SU-DHL-6 (cell line): ENCODE results near the gene LRRC7.

Experiments used
- CTCF ChIP-seq: fragments of 200-600 bp; sonication (generic); IDR thresholded peaks from one replicate; pipeline ENCODE4 v1.5.1; 2017; ENCODE audit warnings: antibody characterized with exemption, mild to moderate bottlenecking, low read length, moderate library complexity; ENCODE audit not compliant: insufficient read depth, poor library complexity, severe bottlenecking
- EZH2phosphoT487 ChIP-seq: fragments of 200-600 bp; sonication (generic), shearing (Covaris generic); conservative IDR thresholded peaks from 2 replicates; pipeline ENCODE4 v1.6.1; 2018; ENCODE audit warnings: mild to moderate bottlenecking, antibody characterized with exemption, low read length, moderate library complexity, mixed read lengths

DNA sequence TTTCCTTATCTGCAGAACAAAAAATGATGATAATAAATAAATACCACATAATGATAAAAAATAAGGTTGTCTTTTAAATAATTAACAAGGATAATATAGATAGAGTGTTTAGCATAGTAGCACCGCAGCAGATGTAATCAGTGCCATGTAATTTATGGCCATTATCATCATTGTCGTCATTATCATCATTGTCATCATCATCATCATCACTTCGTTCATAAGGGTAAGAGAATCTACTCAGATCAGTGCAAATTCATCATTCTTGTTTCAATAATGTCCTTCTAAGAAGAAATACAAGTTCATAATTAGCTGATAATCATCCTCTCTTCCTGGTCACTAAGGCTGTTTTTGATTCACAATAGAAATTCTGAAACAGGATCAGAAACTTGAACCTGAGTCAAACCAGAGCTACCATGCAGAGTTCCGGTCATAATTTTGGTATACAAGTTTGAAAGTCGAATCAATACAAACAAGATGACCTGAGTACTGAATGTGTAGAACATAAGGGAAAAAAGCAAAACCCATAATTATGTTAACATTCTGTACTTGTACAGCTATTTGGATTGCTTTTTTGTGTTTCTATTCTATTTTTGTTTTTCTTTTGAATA lies 465.6 kb downstream of the LRRC7 start:
- TF ChIP-seq CTCF (no peak), EZH2phosphoT487 (no peak)
